IMR-90 (cell line): Measurements from ENCODE around the gene LDLRAD4. TPM values are rescaled to one million over a fixed set of nuclear protein-coding genes. Genes with fewer than 3 reads are reported as not detected.

ENCODE experiments used
- ATAC-seq: fragments of 200-7000 bp; cut with Tn5 transposase; 2 replicates; pipeline ENCODE4 v1.9.1; 2020; ENCODE audit warnings: low read depth, mild to moderate bottlenecking, moderate library complexity
- BruUV-seq: library from RNA; stranded (reverse); fragments of 400-500 nt; replicated peaks from 2 replicates; lab custom pipeline; 2021; lab: Mats Ljungman, UMichigan
- CTCF ChIA-PET: fragments of 300-600 bp; formaldehyde crosslinking; extraction: SDS; loops from one replicate; lab custom pipeline; 2021; ENCODE audit warnings: antibody characterized with exemption; lab: Yijun Ruan, JAX
- POLR2A ChIA-PET: fragments of 300-600 bp; sonication (Branson Sonifier 250); formaldehyde crosslinking; loops from one replicate; lab custom pipeline; 2022; ENCODE audit warnings: antibody characterized with exemption; ENCODE audit not compliant: unreplicated experiment; lab: Charles Lee
- DNase-seq: peaks from one replicate; pipeline ENCODE4 v3.0.0; 2013
- H2AFZ ChIP-seq: replicated peaks from 2 replicates; pipeline ENCODE3; 2013; ENCODE audit warnings: low read length, mild to moderate bottlenecking; ENCODE audit not compliant: poor library complexity
- H2AK5ac ChIP-seq: 2 replicates; pipeline ENCODE4 v1.6.1; 2013; ENCODE audit warnings: low read depth, low read length, inconsistent platforms
- H2AK9ac ChIP-seq: replicated peaks from 2 replicates; pipeline ENCODE3; 2013; ENCODE audit warnings: mild to moderate bottlenecking, low read depth, low read length, moderate library complexity; ENCODE audit not compliant: poor library complexity
- H2BK120ac ChIP-seq: 2 replicates; pipeline ENCODE4 v1.6.1; 2013; ENCODE audit warnings: low read depth, low read length, inconsistent platforms
- H2BK15ac ChIP-seq: 3 replicates; pipeline ENCODE4 v1.6.1; 2013; ENCODE audit warnings: low read depth, low read length, inconsistent platforms
- H2BK20ac ChIP-seq: 2 replicates; pipeline ENCODE4 v1.6.1; 2013; ENCODE audit warnings: low read depth, mild to moderate bottlenecking, inconsistent platforms, low read length, moderate library complexity
- H2BK5ac ChIP-seq: 2 replicates; pipeline ENCODE4 v1.6.1; 2013; ENCODE audit warnings: mild to moderate bottlenecking, low read depth, low read length, inconsistent platforms; ENCODE audit not compliant: poor library complexity, severe bottlenecking
- H3K14ac ChIP-seq: replicated peaks from 2 replicates; pipeline ENCODE4 v1.6.1; 2013; ENCODE audit warnings: low read depth, low read length, inconsistent platforms
- H3K18ac ChIP-seq: 2 replicates; pipeline ENCODE4 v1.6.1; 2013; ENCODE audit warnings: low read depth, low read length, control low read depth
- H3K23ac ChIP-seq: 2 replicates; pipeline ENCODE4 v1.6.1; 2013; ENCODE audit warnings: low read depth, low read length, inconsistent platforms
- H3K27ac ChIP-seq: 2 replicates; pipeline ENCODE4 v1.5.1; 2013; ENCODE audit warnings: mild to moderate bottlenecking, control low read depth, low read length; ENCODE audit not compliant: insufficient read depth
- H3K27me3 ChIP-seq: 2 replicates; pipeline ENCODE4 v1.6.1; 2013; ENCODE audit warnings: low read length; ENCODE audit not compliant: control insufficient read depth, insufficient read depth
- H3K36me3 ChIP-seq: 2 replicates; pipeline ENCODE4 v1.6.1; 2013; ENCODE audit warnings: low read length, mixed read lengths; ENCODE audit not compliant: control insufficient read depth, insufficient read depth
- H3K4ac ChIP-seq: 2 replicates; pipeline ENCODE4 v1.6.1; 2013; ENCODE audit warnings: low read depth, low read length, inconsistent platforms
- H3K4me1 ChIP-seq: 2 replicates; pipeline ENCODE4 v1.6.1; 2013; ENCODE audit warnings: low read length, mixed read lengths; ENCODE audit not compliant: control insufficient read depth, insufficient read depth
- H3K4me2 ChIP-seq: 2 replicates; pipeline ENCODE4 v1.6.1; 2013; ENCODE audit warnings: low read depth, mild to moderate bottlenecking, control low read depth, low read length, moderate library complexity
- H3K4me3 ChIP-seq: 2 replicates; pipeline ENCODE4 v1.5.1; 2013; ENCODE audit warnings: low read depth, mild to moderate bottlenecking, control low read depth, low read length, moderate library complexity; ENCODE audit not compliant: insufficient read depth
- H3K56ac ChIP-seq: 2 replicates; pipeline ENCODE4 v1.6.1; 2013; ENCODE audit warnings: low read length, inconsistent platforms; ENCODE audit not compliant: insufficient read depth; ENCODE audit errors: extremely low read depth
- H3K79me1 ChIP-seq, 2 experiments: 2 replicates each; pipeline ENCODE4 v1.6.1; 2013; ENCODE audit warnings: low read length in 2 of 2, inconsistent platforms in 1 of 2, low read depth in 1 of 2
- H3K9ac ChIP-seq: 2 replicates; pipeline ENCODE4 v1.6.1; 2013; ENCODE audit warnings: low read depth, low read length, control low read depth
- H3K9me1 ChIP-seq: 2 replicates; pipeline ENCODE4 v1.6.1; 2013; ENCODE audit warnings: low read length, inconsistent platforms; ENCODE audit not compliant: insufficient read depth
- H3K9me3 ChIP-seq: 2 replicates; pipeline ENCODE4 v1.6.1; 2013; ENCODE audit warnings: low read length; ENCODE audit not compliant: control insufficient read depth, insufficient read depth
- H4K20me1 ChIP-seq: 2 replicates; pipeline ENCODE4 v1.6.1; 2013; ENCODE audit warnings: low read length, inconsistent platforms; ENCODE audit not compliant: insufficient read depth
- H4K5ac ChIP-seq: 2 replicates; pipeline ENCODE4 v1.6.1; 2013; ENCODE audit warnings: mild to moderate bottlenecking, low read depth, low read length, control low read depth
- H4K8ac ChIP-seq, 2 experiments: 2 replicates each; pipeline ENCODE4 v1.6.1; 2013; ENCODE audit warnings: low read depth in 2 of 2, low read length in 2 of 2, control low read depth in 1 of 2, inconsistent platforms in 1 of 2
- H4K91ac ChIP-seq: 2 replicates; pipeline ENCODE4 v1.6.1; 2013; ENCODE audit warnings: low read depth, low read length, inconsistent platforms; ENCODE audit not compliant: insufficient read depth
- BHLHE40 ChIP-seq: fragments of 150-350 bp; IDR thresholded peaks from 2 replicates; pipeline ENCODE4 v1.6.1; 2016; ENCODE audit warnings: mild to moderate bottlenecking, low read depth, low read length
- CEBPB ChIP-seq: IDR thresholded peaks from 2 replicates; pipeline ENCODE4 v1.6.1; 2012; ENCODE audit warnings: low read depth, low read length, improper control_type of control experiment
- CHD1 ChIP-seq: IDR thresholded peaks from 2 replicates; pipeline ENCODE4 v1.6.1; 2012; ENCODE audit warnings: low read depth, low read length, improper control_type of control experiment
- CTCF ChIP-seq: conservative IDR thresholded peaks from 2 replicates; pipeline ENCODE4 v1.5.1; 2012; ENCODE audit warnings: mild to moderate bottlenecking, low read depth, low read length, improper control_type of control experiment
- FOS ChIP-seq: fragments of 150-350 bp; IDR thresholded peaks from 2 replicates; pipeline ENCODE4 v1.6.1; 2016; ENCODE audit warnings: low read depth, low read length
- MAFK ChIP-seq: IDR thresholded peaks from 2 replicates; pipeline ENCODE4 v1.6.1; 2012; ENCODE audit warnings: low read depth, low read length, improper control_type of control experiment
- MAZ ChIP-seq: IDR thresholded peaks from 2 replicates; pipeline ENCODE4 v1.6.1; 2012; ENCODE audit warnings: low read depth, mild to moderate bottlenecking, low read length, improper control_type of control experiment, moderate library complexity, borderline replicate concordance
- MXI1 ChIP-seq: IDR thresholded peaks from 2 replicates; pipeline ENCODE4 v1.6.1; 2012; ENCODE audit warnings: low read depth, mild to moderate bottlenecking, low read length, moderate library complexity, borderline replicate concordance
- NFE2L2 ChIP-seq: fragments of 150-350 bp; IDR thresholded peaks from 2 replicates; pipeline ENCODE4 v1.6.1; 2016; ENCODE audit warnings: low read depth, mild to moderate bottlenecking, low read length
- POLR2A ChIP-seq: IDR thresholded peaks from 2 replicates; pipeline ENCODE4 v1.6.1; 2012; ENCODE audit warnings: mild to moderate bottlenecking, low read depth, low read length
- RAD21 ChIP-seq: IDR thresholded peaks from 2 replicates; pipeline ENCODE4 v1.6.1; 2012; ENCODE audit warnings: low read length, improper control_type of control experiment
- RCOR1 ChIP-seq: IDR thresholded peaks from 2 replicates; pipeline ENCODE4 v1.6.1; 2012; ENCODE audit warnings: mild to moderate bottlenecking, low read length, improper control_type of control experiment; ENCODE audit not compliant: insufficient replicate concordance
- RFX5 ChIP-seq: IDR thresholded peaks from 2 replicates; pipeline ENCODE4 v1.8.0; 2012; ENCODE audit warnings: low read depth, mild to moderate bottlenecking, low read length, moderate library complexity
- SMC3 ChIP-seq: fragments of 150-350 bp; IDR thresholded peaks from 2 replicates; pipeline ENCODE4 v1.6.1; 2016; ENCODE audit warnings: low read depth, mild to moderate bottlenecking, antibody characterized with exemption, low read length, moderate library complexity
- USF2 ChIP-seq: fragments of 150-350 bp; IDR thresholded peaks from 2 replicates; pipeline ENCODE4 v1.6.1; 2017; ENCODE audit warnings: mild to moderate bottlenecking, antibody characterized with exemption, low read length, low read depth
- WGBS, 2 experiments: methylation state at CpG; one replicate each; pipeline versions ENCODE4 v1.1.5 to v1.1.7; 2013; ENCODE audit warnings: missing lambda C conversion rate in 2 of 2; ENCODE audit not compliant: insufficient read length in 1 of 2; ENCODE audit errors: extremely low coverage in 2 of 2; 5-methylcytosine and 5-hydroxymethylcytosine counted together
- dilution Hi-C: fragments of 300-500 bp; cut with HindIII; formaldehyde crosslinking; loops from one replicate; pipeline ENCODE4 v1.14.3; 2018; ENCODE audit warnings: low sequenced_read_pairs; ENCODE audit not compliant: unreplicated experiment
- in situ Hi-C: fragments of 300-500 bp; cut with MboI; formaldehyde crosslinking; loops from 3 replicates; pipeline ENCODE4 v1.14.3; 2019; ENCODE audit warnings: low sequenced_read_pairs, inconsistent platforms, mixed read lengths
- intact Hi-C: fragments of 100-400 bp; cut with micrococcal nuclease; formaldehyde crosslinking; loops from 2 replicates; pipeline ENCODE4 v1.10.0; 2022
- polyA plus RNA-seq, 3 experiments: library from polyadenylated mRNA; depleted of rRNA; stranded (reverse); fragments of >200 nt; gene quantifications; 2 replicates each; pipeline ENCODE4 v1.2.3, GENCODE V29; 2012; ENCODE audit warnings: low replicate concordance in 1 of 3
- total RNA-seq: library from RNA; depleted of rRNA; stranded (reverse); fragments of >200 nt; gene quantifications from 2 replicates; pipeline ENCODE4 v1.2.3, GENCODE V29; 2012
- TF ChIP-seq, protein P1 (sequence below): fragments of 150-350 bp; IDR thresholded peaks from 2 replicates; pipeline ENCODE4 v1.6.1; 2016; ENCODE audit warnings: low read depth, mild to moderate bottlenecking, low read length, moderate library complexity, borderline replicate concordance

The LDLRAD4 gene
- total and polyA plus RNA-seq, 2 of the 4 experiments (the other 2 are of a cell fraction) = not detected

DNA sequence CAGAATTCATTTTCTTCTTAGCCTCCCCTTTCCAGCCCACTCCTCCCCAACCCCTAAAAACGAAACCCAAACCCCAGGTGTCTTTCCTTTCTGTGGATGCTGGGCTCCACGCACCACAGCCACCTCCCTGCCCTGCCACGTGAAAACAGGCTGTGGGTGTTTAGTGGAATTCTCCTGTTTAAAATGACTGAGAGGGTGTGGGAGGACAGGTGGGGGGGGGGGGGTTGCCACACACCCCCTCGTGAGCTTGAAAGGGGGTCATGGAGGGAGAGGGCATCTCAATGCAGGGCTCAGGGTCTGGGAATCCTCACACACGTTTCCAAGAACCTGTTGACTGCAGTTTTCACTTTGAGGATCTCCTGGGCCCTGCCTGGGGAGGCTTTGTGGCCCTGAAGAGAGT, 397.5 kb downstream of the LDLRAD4 start:
- TF ChIP-seq CTCF = no peak
- TF ChIP-seq RAD21 = no peak
- no peak for TF ChIP-seq RCOR1
- no peak for TF ChIP-seq NFE2L2
- TF ChIP-seq CHD1 = no peak
- TF ChIP-seq SMC3 = no peak
- TF ChIP-seq RFX5 = no peak
- no peak for TF ChIP-seq CEBPB
- TF ChIP-seq POLR2A = no peak
- TF ChIP-seq MAFK = no peak
- no peak for TF ChIP-seq MAZ
- TF ChIP-seq FOS = no peak
- TF ChIP-seq USF2 = no peak
- TF ChIP-seq, protein P1, sequence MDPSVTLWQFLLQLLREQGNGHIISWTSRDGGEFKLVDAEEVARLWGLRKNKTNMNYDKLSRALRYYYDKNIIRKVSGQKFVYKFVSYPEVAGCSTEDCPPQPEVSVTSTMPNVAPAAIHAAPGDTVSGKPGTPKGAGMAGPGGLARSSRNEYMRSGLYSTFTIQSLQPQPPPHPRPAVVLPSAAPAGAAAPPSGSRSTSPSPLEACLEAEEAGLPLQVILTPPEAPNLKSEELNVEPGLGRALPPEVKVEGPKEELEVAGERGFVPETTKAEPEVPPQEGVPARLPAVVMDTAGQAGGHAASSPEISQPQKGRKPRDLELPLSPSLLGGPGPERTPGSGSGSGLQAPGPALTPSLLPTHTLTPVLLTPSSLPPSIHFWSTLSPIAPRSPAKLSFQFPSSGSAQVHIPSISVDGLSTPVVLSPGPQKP = no peak
- TF ChIP-seq MXI1 = no peak
- TF ChIP-seq BHLHE40 = no peak
- no peak overlapping the region for H4K8ac ChIP-seq
- no peak overlapping the region for H3K14ac ChIP-seq
- WGBS, 2 experiments = no CpG with 5 or more reads among the region's 5 CpGs
- H3K4me2 ChIP-seq = no peak overlapping the region
- H2AFZ ChIP-seq = no peak overlapping the region
- intact Hi-C loops (no loop called here), in situ Hi-C loops (no loop called here), dilution Hi-C loops (no loop called here)
- no peak overlapping the region for H2BK20ac ChIP-seq
- no peak overlapping the region for H2BK15ac ChIP-seq
- H4K20me1 ChIP-seq = no peaks in the 10 kb centered on the region
- POLR2A ChIA-PET = no interaction called here
- no peaks in the 10 kb centered on the region for H3K9me3 ChIP-seq
- CTCF ChIA-PET = no interaction called here
- no peak overlapping the region for H4K5ac ChIP-seq
- no peak for DNase-seq
- no peak overlapping the region for H3K9ac ChIP-seq
- no peaks in the 10 kb centered on the region for H3K9me1 ChIP-seq
- H3K4me3 ChIP-seq = no peak overlapping the region
- H3K4ac ChIP-seq = no peak overlapping the region
- H3K56ac ChIP-seq = no peak overlapping the region
- no peak overlapping the region for H2BK5ac ChIP-seq
- BruUV-seq = no TSS peak
- no peak overlapping the region for H3K18ac ChIP-seq
- H3K4me1 ChIP-seq = no peaks in the 10 kb centered on the region
- H3K23ac ChIP-seq = no peak overlapping the region
- H4K91ac ChIP-seq = no peak overlapping the region
- no peak for ATAC-seq
- H3K36me3 ChIP-seq = no peaks in the 10 kb centered on the region
- H2AK9ac ChIP-seq = no peak overlapping the region
- no peak overlapping the region for H2BK120ac ChIP-seq
- no peak overlapping the region for H3K27ac ChIP-seq
- no peaks in the 10 kb centered on the region for H3K79me1 ChIP-seq
- H3K27me3 ChIP-seq = peaks cover 24% of the 10 kb centered on the region
- no peak overlapping the region for H2AK5ac ChIP-seq
